CD4-positive, CD25-positive, alpha-beta regulatory T cell (primary cell): ENCODE data around the gene PRM1. TPM values are rescaled to one million over a fixed set of nuclear protein-coding genes. Genes with fewer than 3 reads are reported as not detected.
A peak's percentile ranks its signal among the peaks of the same experiment; 100 is the strongest.

Experiments used
- ATAC-seq, 2 donors: fragments of 150-1000 bp; cut with Tn5 transposase; one replicate each; pipeline ENCODE4 v1.10.0; 2021; ENCODE audit warnings: low read depth in 2 of 2, moderate number of reproducible peaks in 2 of 2, moderate library complexity in 1 of 2
- DNase-seq, 3 donors: peaks; one replicate each; pipeline versions ENCODE4 v3.0.0 to v3.0.0-alpha.2; 2012 to 2022; ENCODE audit warnings: mixed read lengths in 1 of 3
- H3K27ac ChIP-seq: one replicate; pipeline ENCODE4 v1.7.0; 2013; ENCODE audit warnings: mild to moderate bottlenecking, low read length; ENCODE audit not compliant: insufficient read depth, poor library complexity, severe bottlenecking
- H3K27me3 ChIP-seq: one replicate; pipeline ENCODE4 v1.7.0; 2013; ENCODE audit warnings: low read length; ENCODE audit not compliant: control insufficient read depth, insufficient read depth
- H3K36me3 ChIP-seq: one replicate; pipeline ENCODE4 v1.7.0; 2013; ENCODE audit warnings: mild to moderate bottlenecking, low read length, moderate library complexity; ENCODE audit not compliant: control insufficient read depth, insufficient read depth
- H3K4me1 ChIP-seq: 2 replicates; pipeline ENCODE4 v1.7.0; 2013; ENCODE audit warnings: mild to moderate bottlenecking, low read length; ENCODE audit not compliant: insufficient read depth, control insufficient read depth, poor library complexity, severe bottlenecking
- H3K4me3 ChIP-seq: one replicate; pipeline ENCODE4 v1.7.0; 2013; ENCODE audit warnings: low read depth, mild to moderate bottlenecking, low read length, moderate library complexity
- H3K9me3 ChIP-seq, 2 experiments: 1 replicate in 1 of 2; 2 replicates in 1 of 2; pipeline ENCODE4 v1.7.0; 2013; ENCODE audit warnings: low read length in 2 of 2, mild to moderate bottlenecking in 1 of 2, moderate library complexity in 1 of 2; ENCODE audit not compliant: control insufficient read depth in 2 of 2
- H3K27ac Mint-ChIP-seq, 3 donors: one replicate each; pipeline ENCODE4 v1.8.0; 2020 to 2022; ENCODE audit warnings: mild to moderate bottlenecking in 3 of 3, mixed read lengths in 3 of 3, moderate library complexity in 2 of 3
- H3K27me3 Mint-ChIP-seq: one replicate; pipeline ENCODE4 v1.8.0; 2022; ENCODE audit warnings: mild to moderate bottlenecking, mixed read lengths
- H3K36me3 Mint-ChIP-seq: one replicate; pipeline ENCODE4 v1.8.0; 2020; ENCODE audit warnings: mixed read lengths
- H3K4me1 Mint-ChIP-seq, 4 donors: one replicate each; pipeline ENCODE4 v1.8.0; 2020 to 2022; ENCODE audit warnings: mixed read lengths in 4 of 4, mild to moderate bottlenecking in 1 of 4
- H3K4me3 Mint-ChIP-seq, 4 donors: one replicate each; pipeline ENCODE4 v1.8.0; 2020 to 2022; ENCODE audit warnings: mild to moderate bottlenecking in 4 of 4, mixed read lengths in 4 of 4, moderate library complexity in 3 of 4
- H3K9me3 Mint-ChIP-seq, 7 donors: one replicate each; pipeline ENCODE4 v1.8.0; 2020 to 2022; ENCODE audit warnings: mixed read lengths in 7 of 7, mild to moderate bottlenecking in 3 of 7, moderate library complexity in 2 of 7
- polyA plus RNA-seq, 4 donors: library from polyadenylated mRNA; unstranded; fragments of 300-500 nt; fragmentation: Illumina TruSeq; gene quantifications; one replicate each; pipeline ENCODE4 v1.2.3, GENCODE V29; 2021
- total RNA-seq: library from RNA; stranded (reverse); gene quantifications from one replicate; pipeline ENCODE4 v1.2.3, GENCODE V29; 2022

Gene PRM1
- total and polyA plus RNA-seq, 5 donors from 2014 or later: not detected

- H3K4me3 ChIP-seq: peak overlapping the region; percentile 44
- peak; percentile 24 to 86 (median 54) for DNase-seq
- Mint-ChIP-seq H3K27ac (peak overlapping the region; percentile 38 to 89 (median 55)), H3K36me3 (no peaks in the 10 kb centered on the region), H3K4me3 (peak overlapping the region; percentile 11 to 82 (median 68)), H3K27me3 (no peaks in the 10 kb centered on the region), H3K4me1 (peaks cover 0 to 21% (median 11%) of the 10 kb centered on the region in 4 donors), H3K9me3 (no peaks in the 10 kb centered on the region)
- H3K9me3 ChIP-seq: no peaks in the 10 kb centered on the region
- H3K36me3 ChIP-seq: no peaks in the 10 kb centered on the region
- ATAC-seq: peak; percentile 87 to 91
- H3K27me3 ChIP-seq: no peaks in the 10 kb centered on the region
- no peak overlapping the region for H3K27ac ChIP-seq
- peaks cover 18% of the 10 kb centered on the region for H3K4me1 ChIP-seq
Measured at GRCh38 chr16:11297492-11298142, 16.5 kb upstream of the PRM1 start.

GRCh38 chr16:11296706-11297491 is 15.8 kb upstream of the PRM1 start:
- Mint-ChIP-seq H3K36me3 (no peaks in the 10 kb centered on the region), H3K27me3 (no peaks in the 10 kb centered on the region), H3K4me3 (peak overlapping the region; percentile 11 to 82 (median 68)), H3K27ac (peak overlapping the region; percentile 38 to 89 (median 55)), H3K9me3 (no peaks in the 10 kb centered on the region), H3K4me1 (peaks cover 0 to 21% (median 11%) of the 10 kb centered on the region in 4 donors)
- no peaks in the 10 kb centered on the region for H3K36me3 ChIP-seq
- H3K27me3 ChIP-seq: no peaks in the 10 kb centered on the region
- peak in 1 of 2 donors; percentile 9 for ATAC-seq
- H3K9me3 ChIP-seq: no peaks in the 10 kb centered on the region
- H3K4me1 ChIP-seq: peaks cover 18% of the 10 kb centered on the region
- no peak for DNase-seq
- H3K27ac ChIP-seq: no peak overlapping the region
- H3K4me3 ChIP-seq: peak overlapping the region; percentile 44

- H3K4me1 ChIP-seq: peaks cover 18% of the 10 kb centered on the region
- Mint-ChIP-seq H3K4me3 (no peak overlapping the region), H3K4me1 (peaks cover 0 to 21% (median 11%) of the 10 kb centered on the region in 4 donors), H3K27me3 (no peaks in the 10 kb centered on the region), H3K9me3 (no peaks in the 10 kb centered on the region), H3K36me3 (no peaks in the 10 kb centered on the region), H3K27ac (peak overlapping the region in 2 of 3 donors; percentile 32 to 38)
- H3K36me3 ChIP-seq: no peaks in the 10 kb centered on the region
- no peaks in the 10 kb centered on the region for H3K27me3 ChIP-seq
- H3K4me3 ChIP-seq: no peak overlapping the region
- ATAC-seq (no peak), DNase-seq (no peak)
- no peaks in the 10 kb centered on the region for H3K9me3 ChIP-seq
- H3K27ac ChIP-seq: no peak overlapping the region
Measured at GRCh38 chr16:11296351-11296705, 15.2 kb upstream of the PRM1 start.

- Mint-ChIP-seq H3K27ac (no peak overlapping the region), H3K27me3 (no peaks in the 10 kb centered on the region), H3K4me3 (no peak overlapping the region), H3K9me3 (no peaks in the 10 kb centered on the region), H3K36me3 (no peaks in the 10 kb centered on the region), H3K4me1 (peaks cover 0 to 21% (median 11%) of the 10 kb centered on the region in 4 donors)
- DNase-seq: no peak
- H3K4me1 ChIP-seq: peaks cover 18% of the 10 kb centered on the region
- no peaks in the 10 kb centered on the region for H3K9me3 ChIP-seq
- H3K36me3 ChIP-seq: no peaks in the 10 kb centered on the region
- no peaks in the 10 kb centered on the region for H3K27me3 ChIP-seq
- H3K4me3 ChIP-seq: no peak overlapping the region
- no peak for ATAC-seq
- H3K27ac ChIP-seq: no peak overlapping the region
Measured at GRCh38 chr16:11295672-11296071, 14.5 kb upstream of the PRM1 start.

- H3K27me3 ChIP-seq: no peaks in the 10 kb centered on the region
- H3K9me3 ChIP-seq: no peaks in the 10 kb centered on the region
- Mint-ChIP-seq H3K27me3 (peaks cover 8% of the 10 kb centered on the region), H3K4me1 (peaks cover 0 to 7% (median 3%) of the 10 kb centered on the region in 4 donors), H3K9me3 (no peaks in the 10 kb centered on the region), H3K36me3 (no peaks in the 10 kb centered on the region), H3K27ac (no peak overlapping the region), H3K4me3 (no peak overlapping the region)
- peaks cover 7% of the 10 kb centered on the region for H3K4me1 ChIP-seq
- no peaks in the 10 kb centered on the region for H3K36me3 ChIP-seq
- ATAC-seq: no peak
- H3K4me3 ChIP-seq: no peak overlapping the region
- DNase-seq: no peak
- no peak overlapping the region for H3K27ac ChIP-seq
Measured at GRCh38 chr16:11292076-11292748, 11.1 kb upstream of the PRM1 start.

GRCh38 chr16:11291091-11291703 is 10.1 kb upstream of the PRM1 start:
- H3K4me1 ChIP-seq: no peaks in the 10 kb centered on the region
- H3K36me3 Mint-ChIP-seq: no peaks in the 10 kb centered on the region
- H3K9me3 ChIP-seq: no peaks in the 10 kb centered on the region
- H3K27me3 ChIP-seq: no peaks in the 10 kb centered on the region
- H3K27me3 Mint-ChIP-seq: peaks cover 9% of the 10 kb centered on the region
- no peak overlapping the region for H3K4me3 ChIP-seq
- no peaks in the 10 kb centered on the region for H3K9me3 Mint-ChIP-seq
- no peaks in the 10 kb centered on the region for H3K36me3 ChIP-seq
- H3K4me3 Mint-ChIP-seq: no peak overlapping the region
- H3K4me1 Mint-ChIP-seq: no peaks in the 10 kb centered on the region
- no peak for DNase-seq
- ATAC-seq: no peak
- H3K27ac ChIP-seq: no peak overlapping the region
- no peak overlapping the region for H3K27ac Mint-ChIP-seq

- Mint-ChIP-seq H3K36me3 (no peaks in the 10 kb centered on the region), H3K27me3 (peaks cover 9% of the 10 kb centered on the region), H3K27ac (no peak overlapping the region), H3K4me1 (no peaks in the 10 kb centered on the region), H3K9me3 (no peaks in the 10 kb centered on the region), H3K4me3 (no peak overlapping the region)
- no peaks in the 10 kb centered on the region for H3K4me1 ChIP-seq
- H3K36me3 ChIP-seq: no peaks in the 10 kb centered on the region
- no peak overlapping the region for H3K4me3 ChIP-seq
- DNase-seq: no peak
- H3K27me3 ChIP-seq: no peaks in the 10 kb centered on the region
- H3K9me3 ChIP-seq: no peaks in the 10 kb centered on the region
- no peak for ATAC-seq
- no peak overlapping the region for H3K27ac ChIP-seq
Measured at GRCh38 chr16:11290102-11290893, 9.2 kb upstream of the PRM1 start.
